Brain microvascular endothelial cell (primary cell): ENCODE measurements around the gene DIO3.

Source experiments
- DNase-seq: peaks from one replicate; pipeline ENCODE4 v3.0.0-alpha.2; 2020
- H3K27ac ChIP-seq: fragments of 250-450 bp; sonication (Bioruptor Pico); 2 replicates; pipeline ENCODE4 v1.5.1; 2020; ENCODE audit warnings: mild to moderate bottlenecking, moderate library complexity
- H3K27me3 ChIP-seq: fragments of 250-450 bp; sonication (Bioruptor Pico); replicated peaks from 2 replicates; pipeline ENCODE4 v1.5.1; 2020; ENCODE audit warnings: mild to moderate bottlenecking
- H3K36me3 ChIP-seq: fragments of 250-450 bp; sonication (Bioruptor Pico); replicated peaks from 2 replicates; pipeline ENCODE4 v1.5.1; 2020; ENCODE audit warnings: mild to moderate bottlenecking
- H3K4me3 ChIP-seq: 2 replicates; pipeline ENCODE4 v1.5.1; 2011; ENCODE audit warnings: low read depth, mild to moderate bottlenecking, control low read depth, low read length, moderate library complexity
- in situ Hi-C: cut with HindIII; loops from 2 replicates; pipeline ENCODE4 v1.10.0; 2017; ENCODE audit warnings: low sequenced_read_pairs, low pct_ligation_motif_present
- TF ChIP-seq, protein P1 (sequence below): IDR thresholded peaks from 2 replicates; pipeline ENCODE4 v1.5.1; 2011; ENCODE audit warnings: low read depth, mild to moderate bottlenecking, moderate library complexity, low read length, control low read depth, inconsistent platforms; ENCODE audit errors: missing control alignments

The DIO3 gene

GRCh38 chr14:101518611-101519473 is 42.5 kb upstream of the DIO3 start:
- H3K27ac ChIP-seq, result no peak overlapping the region
- in situ Hi-C loops, result no loop called here
- H3K36me3 ChIP-seq, result no peaks in the 10 kb centered on the region
- DNase-seq, result no peak
- H3K4me3 ChIP-seq, result no peak overlapping the region
- TF ChIP-seq, protein P1, sequence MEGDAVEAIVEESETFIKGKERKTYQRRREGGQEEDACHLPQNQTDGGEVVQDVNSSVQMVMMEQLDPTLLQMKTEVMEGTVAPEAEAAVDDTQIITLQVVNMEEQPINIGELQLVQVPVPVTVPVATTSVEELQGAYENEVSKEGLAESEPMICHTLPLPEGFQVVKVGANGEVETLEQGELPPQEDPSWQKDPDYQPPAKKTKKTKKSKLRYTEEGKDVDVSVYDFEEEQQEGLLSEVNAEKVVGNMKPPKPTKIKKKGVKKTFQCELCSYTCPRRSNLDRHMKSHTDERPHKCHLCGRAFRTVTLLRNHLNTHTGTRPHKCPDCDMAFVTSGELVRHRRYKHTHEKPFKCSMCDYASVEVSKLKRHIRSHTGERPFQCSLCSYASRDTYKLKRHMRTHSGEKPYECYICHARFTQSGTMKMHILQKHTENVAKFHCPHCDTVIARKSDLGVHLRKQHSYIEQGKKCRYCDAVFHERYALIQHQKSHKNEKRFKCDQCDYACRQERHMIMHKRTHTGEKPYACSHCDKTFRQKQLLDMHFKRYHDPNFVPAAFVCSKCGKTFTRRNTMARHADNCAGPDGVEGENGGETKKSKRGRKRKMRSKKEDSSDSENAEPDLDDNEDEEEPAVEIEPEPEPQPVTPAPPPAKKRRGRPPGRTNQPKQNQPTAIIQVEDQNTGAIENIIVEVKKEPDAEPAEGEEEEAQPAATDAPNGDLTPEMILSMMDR, result no peak
- no peaks in the 10 kb centered on the region for H3K27me3 ChIP-seq

DNA sequence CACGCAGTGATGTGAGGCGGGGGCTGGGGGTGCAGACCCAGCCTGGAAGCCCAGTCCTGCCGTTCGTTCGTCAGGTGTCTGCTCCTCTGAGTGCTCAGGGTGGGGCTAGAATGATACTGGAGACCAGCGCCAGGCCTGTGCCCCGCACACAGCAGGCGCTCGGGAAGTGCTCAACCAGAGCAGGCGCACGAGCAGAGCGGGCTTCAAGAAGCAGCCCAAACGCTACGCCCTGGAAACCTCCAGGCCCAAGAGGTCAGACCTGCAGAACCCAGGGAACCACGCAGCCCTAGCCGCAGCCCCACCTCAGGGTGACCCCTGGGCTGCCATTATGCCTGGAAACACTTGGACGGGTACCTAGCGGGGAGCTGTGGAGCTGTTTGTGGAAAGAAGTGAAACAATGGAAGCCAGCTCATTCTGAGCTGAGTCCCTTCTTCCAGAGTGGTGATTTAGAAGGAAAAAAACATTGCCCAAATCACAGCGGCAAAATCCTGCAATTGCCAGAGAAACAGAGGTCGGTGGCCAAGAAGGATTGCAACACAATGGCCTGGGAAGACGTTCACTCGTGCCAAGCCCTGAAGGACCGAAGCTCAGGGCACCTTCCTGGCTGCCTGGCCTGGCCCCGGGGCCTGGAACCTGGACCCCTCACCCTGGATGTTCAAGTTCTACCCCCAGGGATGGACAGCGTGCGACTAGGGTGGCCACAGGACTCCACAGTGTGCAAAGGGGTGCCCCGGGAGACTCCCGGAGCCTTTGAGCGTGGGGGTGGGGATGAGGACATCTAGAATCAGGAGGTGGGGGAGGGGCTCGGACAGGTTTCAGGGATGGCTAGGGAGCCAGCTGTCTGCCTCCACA is 40.4 kb upstream of the DIO3 start:
- no peak for DNase-seq
- in situ Hi-C loops, result no loop called here
- H3K27ac ChIP-seq, result no peak overlapping the region
- H3K36me3 ChIP-seq, result no peaks in the 10 kb centered on the region
- no peak overlapping the region for H3K4me3 ChIP-seq
- TF ChIP-seq, protein P1, result no peak
- H3K27me3 ChIP-seq, result no peaks in the 10 kb centered on the region

GRCh38 chr14:101521473-101521915 is 39.8 kb upstream of the DIO3 start:
- Histone ChIP-seq H3K27me3 (no peaks in the 10 kb centered on the region), H3K36me3 (no peaks in the 10 kb centered on the region), H3K27ac (no peak overlapping the region), H3K4me3 (no peak overlapping the region)
- in situ Hi-C loops, result no loop called here
- no peak for DNase-seq
- TF ChIP-seq, protein P1, result no peak

DNA sequence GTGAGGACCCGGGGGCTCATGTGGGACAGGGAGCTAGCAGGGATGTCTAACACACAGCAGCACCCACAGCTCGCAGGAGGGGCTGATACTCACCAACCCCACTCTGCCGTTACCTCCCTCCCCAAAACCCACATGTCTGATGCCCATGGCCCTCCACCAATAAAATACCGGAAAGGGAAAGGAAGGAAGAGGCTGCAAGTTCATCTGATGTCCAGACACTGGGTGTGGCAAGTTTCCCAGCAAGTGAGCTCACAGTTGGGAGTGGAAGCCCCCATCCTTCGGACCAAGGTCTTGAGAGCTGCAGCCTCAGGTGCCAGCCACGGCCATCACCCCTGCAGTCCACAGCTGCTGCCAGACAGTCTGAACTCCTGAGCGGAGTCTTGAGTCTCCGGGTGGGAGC is 39.3 kb upstream of the DIO3 start:
- DNase-seq, result no peak
- H3K36me3 ChIP-seq, result no peaks in the 10 kb centered on the region
- H3K27ac ChIP-seq, result no peak overlapping the region
- H3K4me3 ChIP-seq, result no peak overlapping the region
- in situ Hi-C loops, result no loop called here
- no peaks in the 10 kb centered on the region for H3K27me3 ChIP-seq
- TF ChIP-seq, protein P1, result no peak

GRCh38 chr14:101525640-101526527 is 35.4 kb upstream of the DIO3 start:
- Histone ChIP-seq H3K4me3 (no peak overlapping the region), H3K27ac (no peak overlapping the region), H3K27me3 (no peaks in the 10 kb centered on the region), H3K36me3 (no peaks in the 10 kb centered on the region)
- DNase-seq, result no peak
- TF ChIP-seq, protein P1, result no peak
- in situ Hi-C loops, result no loop called here
